ENCODE results near the gene CORO2B. TPM values are rescaled to one million over a fixed set of nuclear protein-coding genes. Genes with fewer than 3 reads are reported as not detected.

Gene CORO2B
- total RNA-seq, 4 donors from 2014 or later: 4.7 to 18.8 (median 13.7) TPM

DNA sequence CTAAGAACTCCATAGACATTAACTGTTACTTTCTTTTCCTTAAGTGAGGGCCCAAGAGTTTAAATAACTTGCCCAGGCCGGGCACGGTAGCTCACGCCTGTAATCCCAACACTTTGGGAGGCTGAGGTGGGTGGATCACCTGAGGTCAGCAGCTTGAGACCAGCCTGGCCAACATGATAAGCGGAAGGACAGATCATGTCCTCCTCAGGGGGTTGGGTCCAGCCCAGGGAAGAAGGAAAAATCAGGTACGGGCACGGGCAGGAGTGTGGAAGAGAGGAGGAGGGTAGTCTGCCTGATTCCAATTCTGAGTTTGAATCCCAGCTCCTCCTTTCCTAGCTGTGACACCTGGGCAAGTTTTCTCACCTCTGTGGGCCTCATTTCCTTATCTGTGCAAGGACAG lies 123.1 kb downstream of the CORO2B start:
- TF ChIP-seq, protein P1, sequence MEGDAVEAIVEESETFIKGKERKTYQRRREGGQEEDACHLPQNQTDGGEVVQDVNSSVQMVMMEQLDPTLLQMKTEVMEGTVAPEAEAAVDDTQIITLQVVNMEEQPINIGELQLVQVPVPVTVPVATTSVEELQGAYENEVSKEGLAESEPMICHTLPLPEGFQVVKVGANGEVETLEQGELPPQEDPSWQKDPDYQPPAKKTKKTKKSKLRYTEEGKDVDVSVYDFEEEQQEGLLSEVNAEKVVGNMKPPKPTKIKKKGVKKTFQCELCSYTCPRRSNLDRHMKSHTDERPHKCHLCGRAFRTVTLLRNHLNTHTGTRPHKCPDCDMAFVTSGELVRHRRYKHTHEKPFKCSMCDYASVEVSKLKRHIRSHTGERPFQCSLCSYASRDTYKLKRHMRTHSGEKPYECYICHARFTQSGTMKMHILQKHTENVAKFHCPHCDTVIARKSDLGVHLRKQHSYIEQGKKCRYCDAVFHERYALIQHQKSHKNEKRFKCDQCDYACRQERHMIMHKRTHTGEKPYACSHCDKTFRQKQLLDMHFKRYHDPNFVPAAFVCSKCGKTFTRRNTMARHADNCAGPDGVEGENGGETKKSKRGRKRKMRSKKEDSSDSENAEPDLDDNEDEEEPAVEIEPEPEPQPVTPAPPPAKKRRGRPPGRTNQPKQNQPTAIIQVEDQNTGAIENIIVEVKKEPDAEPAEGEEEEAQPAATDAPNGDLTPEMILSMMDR (IDR thresholded peaks at IDR 0.05): no peak
- ATAC-seq (ENCODE audit: low FRiP score) (no peak), DNase-seq (ENCODE audit: low spot score) (no peak)

DNA sequence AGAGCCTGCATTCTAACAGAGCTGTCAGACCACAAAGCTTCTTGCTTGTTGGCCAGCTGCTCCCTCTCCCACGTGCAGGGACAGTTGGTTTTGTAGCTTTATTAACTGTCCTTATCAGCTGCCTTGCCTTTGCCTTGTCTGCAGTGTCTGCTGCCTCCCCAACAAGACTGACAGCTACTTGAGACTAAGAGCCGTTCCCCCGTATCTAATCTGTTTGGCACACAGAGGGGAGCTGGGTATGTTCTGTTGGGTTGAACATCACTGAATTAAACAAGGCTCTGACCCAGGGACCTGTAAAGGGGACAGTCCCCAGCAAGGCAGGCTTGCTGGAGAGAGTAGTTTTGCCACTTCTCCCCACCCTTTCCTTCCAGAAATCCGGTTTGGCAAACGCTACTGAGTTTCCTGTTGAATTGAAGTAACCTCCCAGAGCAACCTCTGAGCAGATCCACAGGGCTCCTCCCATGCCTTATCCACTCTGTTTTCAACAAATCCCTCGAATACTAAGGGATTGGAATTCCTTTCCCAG lies 125.8 kb downstream of the CORO2B start:
- DNase-seq (ENCODE audit: low spot score) (no peak), ATAC-seq (ENCODE audit: low FRiP score) (peak; percentile 43)
- TF ChIP-seq, protein P1 (IDR thresholded peaks at IDR 0.05): no peak

DNA sequence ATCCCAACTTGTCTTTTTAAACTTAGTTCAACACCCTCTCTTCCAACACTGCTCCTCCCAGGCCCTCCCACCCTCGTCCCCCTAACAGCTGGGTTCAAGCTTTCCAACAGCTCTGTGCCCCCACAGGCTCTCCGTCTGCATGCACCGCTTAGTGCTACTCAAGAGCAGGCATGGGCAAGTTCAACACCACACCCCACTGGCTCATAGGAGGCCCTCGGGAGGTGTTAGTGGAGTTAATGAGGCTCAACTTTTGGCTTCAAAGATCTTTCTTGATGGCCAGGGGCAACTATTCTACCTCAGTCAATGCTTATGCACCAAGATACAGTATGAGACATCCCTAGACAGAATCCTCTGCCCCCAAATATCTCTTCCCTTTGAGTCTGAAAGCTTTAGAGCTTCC lies 127.5 kb downstream of the CORO2B start:
- TF ChIP-seq, protein P1 (IDR thresholded peaks at IDR 0.05): no peak
- ATAC-seq (ENCODE audit: low FRiP score) (no peak), DNase-seq (ENCODE audit: low spot score) (no peak)

DNA sequence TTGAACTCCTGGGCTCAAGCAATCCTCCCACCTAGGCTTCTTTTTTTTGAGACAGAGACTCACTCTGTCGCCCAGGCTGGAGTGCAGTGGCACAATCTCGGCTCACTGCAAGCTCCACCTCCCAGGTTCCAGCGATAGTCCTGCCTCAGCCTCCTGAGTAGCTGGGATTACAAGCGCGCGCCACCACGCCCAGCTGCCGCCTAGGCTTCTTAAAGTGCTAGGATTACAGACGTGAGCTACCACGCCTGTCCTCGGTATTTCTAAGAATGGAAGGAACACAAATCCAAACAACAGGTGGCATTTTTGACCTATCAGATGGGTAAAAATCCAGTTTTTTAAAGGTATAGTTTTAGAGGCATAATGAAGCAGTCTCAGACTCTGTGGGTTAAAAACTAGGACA lies 128.1 kb downstream of the CORO2B start:
- TF ChIP-seq, protein P1 (IDR thresholded peaks at IDR 0.05): no peak
- DNase-seq (ENCODE audit: low spot score) (no peak), ATAC-seq (ENCODE audit: low FRiP score) (no peak)

DNA sequence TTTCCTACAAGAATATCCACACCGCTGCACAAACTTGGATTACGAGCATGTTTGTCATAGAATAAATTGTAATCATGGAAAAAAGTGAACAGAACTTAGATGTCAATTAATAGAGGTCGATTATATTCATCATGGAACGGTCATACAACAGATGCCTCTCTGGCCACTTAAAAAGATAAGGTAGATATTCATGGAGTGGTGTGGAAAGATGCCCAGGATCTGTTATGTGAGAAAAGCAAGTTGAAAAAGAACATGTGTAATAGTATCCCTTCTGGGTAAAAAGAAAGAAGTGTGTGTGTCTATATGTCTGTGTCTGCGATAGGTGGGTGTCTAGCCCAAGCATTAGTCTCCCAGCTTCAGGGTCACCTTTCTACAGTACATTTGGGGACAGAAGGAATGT lies 128.6 kb downstream of the CORO2B start:
- no peak for DNase-seq (ENCODE audit: low spot score)
- ATAC-seq (ENCODE audit: low FRiP score): no peak
- TF ChIP-seq, protein P1 (IDR thresholded peaks at IDR 0.05): no peak

DNA sequence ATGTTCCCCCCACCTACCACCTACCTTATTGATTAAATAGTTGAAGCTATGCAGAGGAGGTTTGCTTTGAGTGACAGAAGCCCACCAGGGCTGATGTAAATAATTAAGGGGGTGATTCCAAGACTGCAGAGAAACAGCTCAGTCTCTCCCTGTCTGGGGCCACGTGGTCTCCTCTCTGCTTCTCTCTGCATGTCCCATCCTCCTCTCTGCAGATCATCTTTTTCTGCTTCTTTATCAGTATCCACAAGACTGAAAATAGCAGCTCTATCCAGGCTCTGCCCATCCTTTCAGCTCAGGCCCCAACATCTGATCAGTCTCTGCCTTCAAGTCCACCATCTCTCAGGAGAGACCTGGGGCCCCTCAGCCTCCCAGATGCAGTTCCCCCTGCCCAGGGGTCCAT lies 131.1 kb downstream of the CORO2B start:
- DNase-seq (ENCODE audit: low spot score): no peak

DNA sequence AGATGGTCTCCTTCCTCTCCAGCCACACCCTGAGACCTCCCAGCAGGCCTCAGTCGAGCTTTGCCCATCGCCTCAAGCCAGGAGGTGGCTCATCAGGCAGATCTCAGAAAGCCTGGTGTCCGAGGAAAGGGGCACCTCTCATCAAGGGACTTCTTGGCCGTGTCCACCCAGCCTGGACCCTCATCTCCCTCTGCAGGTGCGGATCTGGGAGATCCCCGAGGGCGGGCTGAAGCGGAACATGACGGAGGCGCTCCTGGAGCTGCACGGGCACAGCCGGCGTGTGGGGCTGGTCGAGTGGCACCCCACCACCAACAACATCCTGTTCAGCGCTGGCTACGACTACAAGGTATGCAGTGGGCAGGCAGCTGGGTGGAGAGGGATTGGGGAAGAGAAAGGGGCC lies 131.7 kb downstream of the CORO2B start:
- DNase-seq (ENCODE audit: low spot score) (no peak), ATAC-seq (ENCODE audit: low FRiP score) (no peak)
- TF ChIP-seq, protein P1 (IDR thresholded peaks at IDR 0.05): no peak

More for the DNA sequence above, 131.1 kb downstream of the CORO2B start:
- TF ChIP-seq, protein P1 (IDR thresholded peaks at IDR 0.05): no peak
- ATAC-seq (ENCODE audit: low FRiP score): no peak
